Motor neuron (in vitro differentiated cells): ENCODE results near the gene NRCAM. TPM values are rescaled to one million over a fixed set of nuclear protein-coding genes. Genes with fewer than 3 reads are reported as not detected.
"Not testable (repeated sequence)": the region's sequence is repeated elsewhere in the genome, so short reads cannot be mapped to it uniquely, and the experiment has no call there.

Source experiments
- ATAC-seq, 8 experiments: fragments of 200-7000 bp; cut with Tn5 transposase; replicated peaks in 6 of 8; 2 replicates each; pipeline ENCODE4 v1.8.0; 2021; ENCODE audit warnings: mild to moderate bottlenecking in 8 of 8, moderate library complexity in 8 of 8
- H3K27ac ChIP-seq, 2 donors: fragments of 250-450 bp; sonication (Bioruptor Pico); 2 replicates each; pipeline ENCODE4 v1.9.0; 2021; ENCODE audit warnings: antibody characterized with exemption in 2 of 2, mild to moderate bottlenecking in 2 of 2, moderate library complexity in 1 of 2
- H3K4me1 ChIP-seq, 2 donors: fragments of 250-450 bp; sonication (Bioruptor Pico); replicated peaks in 1 of 2; 2 replicates each; pipeline ENCODE4 v1.6.1; 2021; ENCODE audit warnings: antibody characterized with exemption in 2 of 2, mild to moderate bottlenecking in 2 of 2, moderate library complexity in 1 of 2
- H3K4me3 ChIP-seq, 5 donors: fragments of 250-450 bp; sonication (Bioruptor Pico); 2 replicates each; pipeline ENCODE4 v1.9.0; 2021; ENCODE audit warnings: antibody characterized with exemption in 5 of 5, mild to moderate bottlenecking in 5 of 5, moderate library complexity in 4 of 5
- WGBS, 10 experiments: fragments of 450-650 bp; shearing (Covaris generic); methylation state at CpG; one replicate each; pipeline ENCODE4 v1.0.0; 2022; 5-methylcytosine and 5-hydroxymethylcytosine counted together
- in situ Hi-C, 9 experiments: fragments of 400-800 bp; cut with MboI; loops; one replicate each; pipeline ENCODE4 v1.15.0; 2021; ENCODE audit warnings: low sequenced_read_pairs in 9 of 9, low pct_unique_long_range_greater_than_20kb in 2 of 9; ENCODE audit not compliant: unreplicated experiment in 9 of 9
- total RNA-seq, 8 experiments: library from RNA; unstranded; fragments of 300-600 nt; gene quantifications; 2 replicates each; pipeline versions ENCODE4 v1.2.3 to v1.2.4, GENCODE V29; 2022

NRCAM gene
- total RNA-seq, 8 experiments from 2014 or later = 2.8 to 81.9 (median 53.8) TPM

GRCh38 chr7:108283252-108283651 is 173.0 kb downstream of the NRCAM start:
- Histone ChIP-seq H3K27ac (no peak overlapping the region), H3K4me1 (peaks cover 0 to 19% of the 10 kb centered on the region in 2 donors), H3K4me3 (no peak overlapping the region)
- ATAC-seq = no peak
- in situ Hi-C loops = no loop called here
- WGBS, 10 experiments = 60 to 87% (median 81%) methylated on average over 1 to 3 of the region's 3 CpGs; no CpG with 5 or more reads in 2 of the 10 experiments

GRCh38 chr7:108282427-108282996 is 173.7 kb downstream of the NRCAM start:
- in situ Hi-C loops = no loop called here
- H3K4me3 ChIP-seq = no peak overlapping the region
- no peak for ATAC-seq
- 0 to 85% (median 42%) methylated on average over 1 to 3 of the region's 4 CpGs; no CpG with 5 or more reads in 1 of the 10 experiments for WGBS, 10 experiments
- H3K27ac ChIP-seq = no peak overlapping the region
- peaks cover 0 to 19% of the 10 kb centered on the region in 2 donors for H3K4me1 ChIP-seq

- ATAC-seq = no peak
- 19 to 100% (median 82%) methylated on average over 1 to 3 of the region's 3 CpGs; no CpG with 5 or more reads in 2 of the 10 experiments for WGBS, 10 experiments
- Histone ChIP-seq H3K27ac (no peak overlapping the region), H3K4me3 (no peak overlapping the region), H3K4me1 (peaks cover 0 to 19% of the 10 kb centered on the region in 2 donors)
- in situ Hi-C loops = no loop called here
Measured at GRCh38 chr7:108280136-108280535, 176.1 kb downstream of the NRCAM start.

GRCh38 chr7:108278776-108279175 is 177.5 kb downstream of the NRCAM start:
- no peak overlapping the region for H3K4me3 ChIP-seq
- no peak for ATAC-seq
- peaks cover 0 to 10% of the 10 kb centered on the region in 2 donors for H3K4me1 ChIP-seq
- in situ Hi-C loops = no loop called here
- WGBS, 10 experiments = 83 to 100% (median 100%) methylated on average over 1 to 3 of the region's 5 CpGs; no CpG with 5 or more reads in 3 of the 10 experiments
- H3K27ac ChIP-seq = no peak overlapping the region

GRCh38 chr7:108278281-108278680 is 178.0 kb downstream of the NRCAM start:
- ATAC-seq = no peak
- 80 to 100% (median 90%) methylated on average over 1 to 2 of the region's 10 CpGs; no CpG with 5 or more reads in 7 of the 10 experiments for WGBS, 10 experiments
- Histone ChIP-seq H3K4me3 (no peak overlapping the region), H3K27ac (no peak overlapping the region), H3K4me1 (peaks cover 0 to 8% of the 10 kb centered on the region in 2 donors)
- in situ Hi-C loops = no loop called here

- H3K4me1 ChIP-seq, in situ Hi-C loops, H3K27ac ChIP-seq, ATAC-seq, H3K4me3 ChIP-seq: not testable (repeated sequence)
- WGBS, 10 experiments = 73 to 100% (median 100%) methylated on average over 1 to 5 of the region's 5 CpGs; no CpG with 5 or more reads in 2 of the 10 experiments
Measured at GRCh38 chr7:108274447-108274846, 181.8 kb downstream of the NRCAM start.

GRCh38 chr7:108272891-108273290 is 183.3 kb downstream of the NRCAM start:
- ATAC-seq, H3K4me1 ChIP-seq, H3K4me3 ChIP-seq, in situ Hi-C loops, H3K27ac ChIP-seq: not testable (repeated sequence)
- 100% methylated on average over 1 of the region's 1 CpG; no CpG with 5 or more reads in 9 of the 10 experiments for WGBS, 10 experiments

- ATAC-seq = no peak
- 59 to 98% (median 85%) methylated on average over 2 to 5 of the region's 5 CpGs for WGBS, 10 experiments
- in situ Hi-C loops = no loop called here
- H3K4me1 ChIP-seq = no peaks in the 10 kb centered on the region
- no peak overlapping the region for H3K27ac ChIP-seq
- no peak overlapping the region for H3K4me3 ChIP-seq
Measured at GRCh38 chr7:108270385-108271015, 185.7 kb downstream of the NRCAM start.

GRCh38 chr7:108268200-108268820 is 187.9 kb downstream of the NRCAM start:
- 0 to 82% (median 40%) methylated on average over 1 to 2 of the region's 6 CpGs; no CpG with 5 or more reads in 3 of the 10 experiments for WGBS, 10 experiments

GRCh38 chr7:108267615-108268014 is 188.6 kb downstream of the NRCAM start:
- no peak for ATAC-seq
- WGBS, 10 experiments = 80 to 100% (median 100%) methylated on average over 1 of the region's 1 CpG; no CpG with 5 or more reads in 1 of the 10 experiments
- in situ Hi-C loops = no loop called here
- Histone ChIP-seq H3K4me1 (no peaks in the 10 kb centered on the region), H3K4me3 (no peak overlapping the region), H3K27ac (no peak overlapping the region)

More at GRCh38 chr7:108268200-108268820, 187.9 kb downstream of the NRCAM start:
- H3K4me1 ChIP-seq = no peaks in the 10 kb centered on the region
- in situ Hi-C loops = no loop called here
- no peak overlapping the region for H3K4me3 ChIP-seq
- H3K27ac ChIP-seq = no peak overlapping the region
- ATAC-seq = peak in 1 of 8 experiments; percentile 23

GRCh38 chr7:108266491-108266890 is 189.7 kb downstream of the NRCAM start:
- H3K4me1 ChIP-seq = no peaks in the 10 kb centered on the region
- in situ Hi-C loops = no loop called here
- 40 to 100% (median 82%) methylated on average over 1 to 3 of the region's 3 CpGs for WGBS, 10 experiments
- no peak overlapping the region for H3K4me3 ChIP-seq
- peak in 5 of 8 experiments; percentile 55 to 78 (median 66) for ATAC-seq
- H3K27ac ChIP-seq = no peak overlapping the region

- H3K27ac ChIP-seq = no peak overlapping the region
- no peak overlapping the region for H3K4me3 ChIP-seq
- in situ Hi-C loops = no loop called here
- no peak for ATAC-seq
- H3K4me1 ChIP-seq = no peaks in the 10 kb centered on the region
Measured at GRCh38 chr7:108266035-108266434, 190.2 kb downstream of the NRCAM start.

GRCh38 chr7:108265007-108265406 is 191.2 kb downstream of the NRCAM start:
- no peaks in the 10 kb centered on the region for H3K4me1 ChIP-seq
- H3K4me3 ChIP-seq = no peak overlapping the region
- in situ Hi-C loops = no loop called here
- H3K27ac ChIP-seq = no peak overlapping the region
- ATAC-seq = no peak
- WGBS, 10 experiments = 33 to 100% (median 94%) methylated on average over 1 to 3 of the region's 3 CpGs; no CpG with 5 or more reads in 5 of the 10 experiments
